Stimulated activated CD4-positive, alpha-beta T cell treated with anti-CD3 and anti-CD28 coated beads, Interleukin-12 subunit alpha, Interleukin-12 subunit beta, amount 100 ng/mL, for 48 hours (primary cell): Measurements from ENCODE around the gene BTBD9.

ENCODE experiments used
- DNase-seq, 3 donors: peaks; one replicate each; pipeline ENCODE4 v3.0.0-alpha.2; 2020; ENCODE audit warnings: low read depth in 2 of 3, low spot score in 1 of 3

BTBD9 gene

GRCh38 chr6:38396209-38396608, 243.5 kb downstream of the BTBD9 start:
- no peak for DNase-seq

- no peak for DNase-seq
These were observed 245.7 kb downstream of the BTBD9 start for GRCh38 chr6:38393986-38394385.

- DNase-seq: no peak
These were observed 247.8 kb downstream of the BTBD9 start for GRCh38 chr6:38391626-38392579.

GRCh38 chr6:38391206-38391605, 248.5 kb downstream of the BTBD9 start:
- no peak for DNase-seq

GRCh38 chr6:38389875-38390274, 249.9 kb downstream of the BTBD9 start:
- no peak for DNase-seq

- DNase-seq: no peak
These were observed 251.8 kb downstream of the BTBD9 start for GRCh38 chr6:38387971-38388370.

GRCh38 chr6:38387461-38387860, 252.3 kb downstream of the BTBD9 start:
- no peak for DNase-seq

GRCh38 chr6:38378801-38379200, 260.9 kb downstream of the BTBD9 start:
- DNase-seq: no peak

- DNase-seq: no peak
These were observed 263.8 kb downstream of the BTBD9 start for GRCh38 chr6:38375937-38376336.

GRCh38 chr6:38375341-38375740, 264.4 kb downstream of the BTBD9 start:
- DNase-seq: no peak

GRCh38 chr6:38371881-38372280, 267.8 kb downstream of the BTBD9 start:
- DNase-seq: no peak

GRCh38 chr6:38370653-38371601, 268.8 kb downstream of the BTBD9 start:
- no peak for DNase-seq

GRCh38 chr6:38367231-38367630, 272.5 kb downstream of the BTBD9 start:
- no peak for DNase-seq

GRCh38 chr6:38366234-38366633, 273.5 kb downstream of the BTBD9 start:
- no peak for DNase-seq

GRCh38 chr6:38364775-38365174, 275.0 kb downstream of the BTBD9 start:
- DNase-seq: no peak

- no peak for DNase-seq
These were observed 275.6 kb downstream of the BTBD9 start for GRCh38 chr6:38364127-38364526.

GRCh38 chr6:38355519-38355918, 284.2 kb downstream of the BTBD9 start:
- DNase-seq: no peak

GRCh38 chr6:38354905-38355304, 284.8 kb downstream of the BTBD9 start:
- DNase-seq: no peak

- DNase-seq: no peak
These were observed 285.7 kb downstream of the BTBD9 start for GRCh38 chr6:38354037-38354381.

- DNase-seq: no peak
These were observed 286.3 kb downstream of the BTBD9 start for GRCh38 chr6:38353310-38354036.

GRCh38 chr6:38352636-38353035, 287.1 kb downstream of the BTBD9 start:
- DNase-seq: no peak
